GM10266 (cell line): ENCODE data around the gene CACNA1S.

Source experiments
- DNase-seq: peaks from one replicate; pipeline ENCODE4 v3.0.0; 2012; ENCODE audit errors: extremely low spot score
- CTCF ChIP-seq: IDR thresholded peaks from 2 replicates; pipeline ENCODE4 v1.5.1; 2012; ENCODE audit warnings: mild to moderate bottlenecking, low read depth; ENCODE audit not compliant: control insufficient read depth, insufficient read depth; ENCODE audit errors: missing control alignments

Gene CACNA1S

GRCh38 chr1:200992382-200993048, 119.7 kb downstream of the CACNA1S start:
- no peak for TF ChIP-seq CTCF
- DNase-seq = no peak

GRCh38 chr1:200991097-200991614, 121.1 kb downstream of the CACNA1S start:
- no peak for DNase-seq
- TF ChIP-seq CTCF = no peak

GRCh38 chr1:200990114-200990513, 122.1 kb downstream of the CACNA1S start:
- no peak for DNase-seq
- TF ChIP-seq CTCF = no peak
